Astrocyte of the cerebellum (primary cell): Measurements from ENCODE around the gene UBE2I.

ENCODE experiments used
- DNase-seq: peaks from one replicate; pipeline ENCODE4 v3.0.0-alpha.2; 2011; ENCODE audit warnings: low read depth
- H3K4me3 ChIP-seq: 2 replicates; pipeline ENCODE4 v1.5.1; 2011; ENCODE audit warnings: mild to moderate bottlenecking, low read depth, low read length, moderate library complexity
- CTCF ChIP-seq: IDR thresholded peaks from 2 replicates; pipeline ENCODE4 v1.5.1; 2012; ENCODE audit warnings: low read length, low read depth, moderate library complexity, mild to moderate bottlenecking; ENCODE audit errors: missing control alignments
- in situ Hi-C: cut with HindIII; loops from 2 replicates; pipeline ENCODE4 v1.10.0; 2017; ENCODE audit warnings: low sequenced_read_pairs

Gene UBE2I

GRCh38 chr16:1299868-1300203 is 9.6 kb upstream of the UBE2I start:
- H3K4me3 ChIP-seq: no peak overlapping the region
- in situ Hi-C loops: loop anchor here (25.0 kb wide), 2 partner anchors 87 to 163 kb away; no protein-coding TSS in a partner anchor
- DNase-seq: no peak
- no peak for TF ChIP-seq CTCF

- in situ Hi-C loops: no loop called here
- H3K4me3 ChIP-seq: no peak overlapping the region
- TF ChIP-seq CTCF: peak; percentile 75
Measured at GRCh38 chr16:1300664-1301476, 8.6 kb upstream of the UBE2I start.

GRCh38 chr16:1301562-1301961 is 7.9 kb upstream of the UBE2I start:
- no peak for TF ChIP-seq CTCF

More at GRCh38 chr16:1300664-1301476, 8.6 kb upstream of the UBE2I start:
- DNase-seq: no peak

GRCh38 chr16:1305823-1306222 is 3.6 kb upstream of the UBE2I start:
- in situ Hi-C loops: no loop called here
- H3K4me3 ChIP-seq: no peak overlapping the region
- TF ChIP-seq CTCF: no peak
- DNase-seq: no peak

More at GRCh38 chr16:1301562-1301961, 7.9 kb upstream of the UBE2I start:
- in situ Hi-C loops: no loop called here
- no peak for DNase-seq
- H3K4me3 ChIP-seq: no peak overlapping the region

GRCh38 chr16:1306334-1306733 is 3.1 kb upstream of the UBE2I start:
- H3K4me3 ChIP-seq: no peak overlapping the region
- no peak for TF ChIP-seq CTCF
- no peak for DNase-seq
- in situ Hi-C loops: no loop called here

GRCh38 chr16:1308036-1308976 is 1.1 kb upstream of the UBE2I start:
- in situ Hi-C loops: no loop called here
- H3K4me3 ChIP-seq: peak overlapping the region; percentile 38
- no peak for TF ChIP-seq CTCF
- DNase-seq: peak; percentile 8
